ENCODE results near the gene NOX3.

The NOX3 gene

DNA sequence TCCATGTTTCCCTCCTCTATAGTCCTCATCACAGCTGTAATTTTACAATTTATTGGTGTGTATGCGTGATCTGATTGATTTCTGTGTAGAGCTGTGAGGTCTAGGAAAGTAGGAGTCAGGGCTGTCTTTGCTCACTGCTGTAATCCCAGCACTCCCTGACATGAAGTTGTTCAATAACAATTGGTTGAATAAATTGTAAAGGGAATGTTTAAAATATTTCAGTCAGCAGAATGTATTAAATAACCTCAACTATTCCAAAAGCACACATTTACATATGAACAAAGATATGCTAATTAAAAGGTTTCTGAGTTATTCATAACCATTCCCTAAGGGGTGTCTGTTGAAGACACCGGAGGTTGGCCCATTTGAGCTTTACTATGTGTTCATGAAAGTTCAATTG lies 31.5 kb downstream of the NOX3 start:
- TF ChIP-seq, protein P1, sequence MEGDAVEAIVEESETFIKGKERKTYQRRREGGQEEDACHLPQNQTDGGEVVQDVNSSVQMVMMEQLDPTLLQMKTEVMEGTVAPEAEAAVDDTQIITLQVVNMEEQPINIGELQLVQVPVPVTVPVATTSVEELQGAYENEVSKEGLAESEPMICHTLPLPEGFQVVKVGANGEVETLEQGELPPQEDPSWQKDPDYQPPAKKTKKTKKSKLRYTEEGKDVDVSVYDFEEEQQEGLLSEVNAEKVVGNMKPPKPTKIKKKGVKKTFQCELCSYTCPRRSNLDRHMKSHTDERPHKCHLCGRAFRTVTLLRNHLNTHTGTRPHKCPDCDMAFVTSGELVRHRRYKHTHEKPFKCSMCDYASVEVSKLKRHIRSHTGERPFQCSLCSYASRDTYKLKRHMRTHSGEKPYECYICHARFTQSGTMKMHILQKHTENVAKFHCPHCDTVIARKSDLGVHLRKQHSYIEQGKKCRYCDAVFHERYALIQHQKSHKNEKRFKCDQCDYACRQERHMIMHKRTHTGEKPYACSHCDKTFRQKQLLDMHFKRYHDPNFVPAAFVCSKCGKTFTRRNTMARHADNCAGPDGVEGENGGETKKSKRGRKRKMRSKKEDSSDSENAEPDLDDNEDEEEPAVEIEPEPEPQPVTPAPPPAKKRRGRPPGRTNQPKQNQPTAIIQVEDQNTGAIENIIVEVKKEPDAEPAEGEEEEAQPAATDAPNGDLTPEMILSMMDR (IDR thresholded peaks at IDR 0.05; ENCODE audit: low read depth, low read length) = no peak
- DNase-seq (ENCODE audit: low read depth, low spot score) = no peak
- in situ Hi-C loops (cut with HindIII; ENCODE audit: low sequenced_read_pairs) = no loop called here
- H3K4me3 ChIP-seq (ENCODE audit: low read depth, low read length) = no peak overlapping the region

DNA sequence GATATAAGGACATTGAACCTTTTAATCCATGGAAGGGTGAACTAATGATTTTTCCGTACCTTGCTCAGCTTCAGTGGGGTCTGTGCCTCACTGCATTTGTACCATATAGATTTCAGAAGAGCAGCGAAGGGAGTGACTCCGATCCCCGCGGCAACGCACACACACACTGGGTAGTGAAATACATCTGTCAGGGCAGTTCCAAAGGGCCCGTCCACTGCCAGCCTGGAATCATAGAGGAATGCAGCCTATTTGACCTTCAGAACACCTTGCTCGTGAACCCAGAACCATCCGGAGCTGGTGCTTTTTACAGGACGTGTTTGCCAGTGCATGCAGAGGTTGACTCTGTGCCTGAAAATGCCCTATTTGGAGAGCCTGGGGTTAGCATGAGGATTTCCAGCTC lies 33.0 kb downstream of the NOX3 start:
- in situ Hi-C loops (cut with HindIII; ENCODE audit: low sequenced_read_pairs) = no loop called here
- H3K4me3 ChIP-seq (ENCODE audit: low read depth, low read length) = no peak overlapping the region
- no peak for DNase-seq (ENCODE audit: low read depth, low spot score)
- TF ChIP-seq, protein P1 (IDR thresholded peaks at IDR 0.05; ENCODE audit: low read depth, low read length) = no peak

DNA sequence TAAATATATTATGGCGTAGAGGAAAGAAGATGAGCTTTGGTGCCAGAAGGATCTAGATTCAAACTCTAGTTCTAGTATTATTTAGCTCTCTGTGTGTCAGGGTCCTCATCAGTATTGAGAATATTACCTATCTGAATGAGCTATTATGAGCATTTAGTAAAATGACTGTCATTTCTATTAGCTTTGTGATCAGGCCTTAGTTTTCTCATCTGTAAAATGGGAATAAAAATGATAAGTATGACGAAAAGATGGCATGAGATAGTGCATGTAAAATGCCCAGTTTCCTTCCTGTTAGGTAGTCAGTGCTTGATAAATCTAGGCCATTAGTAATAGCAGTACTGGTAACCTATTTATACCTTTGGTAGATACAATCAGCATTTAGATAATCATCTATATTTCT lies 35.1 kb downstream of the NOX3 start:
- in situ Hi-C loops (cut with HindIII; ENCODE audit: low sequenced_read_pairs) = no loop called here
- TF ChIP-seq, protein P1 (IDR thresholded peaks at IDR 0.05; ENCODE audit: low read depth, low read length) = no peak
- DNase-seq (ENCODE audit: low read depth, low spot score) = no peak
- H3K4me3 ChIP-seq (ENCODE audit: low read depth, low read length) = no peak overlapping the region

DNA sequence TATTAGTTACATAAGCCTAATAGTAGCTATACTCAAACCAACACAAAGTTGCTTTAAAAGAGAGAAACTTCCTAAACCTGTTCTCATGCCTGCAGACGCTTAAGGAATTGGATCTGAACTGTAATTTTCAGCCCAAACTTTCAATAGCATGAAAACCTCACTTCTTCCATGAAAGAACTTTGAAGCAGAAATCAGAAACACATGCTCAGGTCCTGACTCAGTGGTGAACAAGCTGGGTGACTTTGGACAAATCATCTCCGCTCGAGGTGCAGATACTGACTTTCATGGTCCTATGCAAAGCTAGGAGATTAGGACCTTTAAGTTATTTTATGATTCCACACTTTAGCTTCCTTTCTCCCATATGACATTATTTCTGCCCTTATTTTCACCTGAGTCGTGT lies 36.5 kb downstream of the NOX3 start:
- in situ Hi-C loops (cut with HindIII; ENCODE audit: low sequenced_read_pairs) = no loop called here
- TF ChIP-seq, protein P1 (IDR thresholded peaks at IDR 0.05; ENCODE audit: low read depth, low read length) = no peak
- no peak overlapping the region for H3K4me3 ChIP-seq (ENCODE audit: low read depth, low read length)
- peak; percentile 27 for DNase-seq (ENCODE audit: low read depth, low spot score)

DNA sequence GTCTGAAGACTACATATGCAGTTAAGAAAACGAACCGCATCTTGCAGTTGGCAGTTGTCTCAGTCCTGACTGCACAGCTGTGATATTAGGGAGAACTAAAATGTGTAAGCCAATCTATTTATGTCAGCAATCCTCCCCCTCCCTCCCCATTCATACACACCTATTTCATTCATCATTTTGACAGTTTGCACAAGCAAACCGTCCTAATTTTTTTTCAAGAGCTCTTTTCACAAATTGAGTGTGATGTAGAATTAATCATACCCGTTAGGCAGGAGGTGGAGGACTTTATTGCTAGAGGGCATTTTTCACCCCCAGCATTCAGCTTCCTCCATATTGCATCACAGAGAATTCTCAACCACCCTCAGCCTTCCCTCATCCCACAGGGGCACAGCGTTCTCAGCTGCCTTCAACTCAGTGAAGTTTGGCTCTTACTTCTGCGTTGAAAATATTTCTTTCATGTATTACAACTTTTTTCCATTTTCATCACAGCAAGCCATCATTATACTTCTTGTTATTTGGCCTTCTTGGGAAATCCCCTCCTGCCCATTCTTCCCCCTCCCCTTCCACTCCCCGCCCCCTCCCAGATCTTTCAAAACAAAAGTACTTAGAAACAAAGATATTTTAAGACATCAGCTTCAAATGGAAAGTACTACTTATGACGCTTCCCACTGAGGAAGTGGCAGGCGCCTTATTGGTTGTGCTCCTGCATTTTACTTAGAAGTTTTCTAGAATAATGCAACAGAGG lies 37.5 kb downstream of the NOX3 start:
- in situ Hi-C loops (cut with HindIII; ENCODE audit: low sequenced_read_pairs) = no loop called here
- TF ChIP-seq, protein P1 (IDR thresholded peaks at IDR 0.05; ENCODE audit: low read depth, low read length) = no peak
- H3K4me3 ChIP-seq (ENCODE audit: low read depth, low read length) = no peak overlapping the region
- peak; percentile 85 for DNase-seq (ENCODE audit: low read depth, low spot score)

DNA sequence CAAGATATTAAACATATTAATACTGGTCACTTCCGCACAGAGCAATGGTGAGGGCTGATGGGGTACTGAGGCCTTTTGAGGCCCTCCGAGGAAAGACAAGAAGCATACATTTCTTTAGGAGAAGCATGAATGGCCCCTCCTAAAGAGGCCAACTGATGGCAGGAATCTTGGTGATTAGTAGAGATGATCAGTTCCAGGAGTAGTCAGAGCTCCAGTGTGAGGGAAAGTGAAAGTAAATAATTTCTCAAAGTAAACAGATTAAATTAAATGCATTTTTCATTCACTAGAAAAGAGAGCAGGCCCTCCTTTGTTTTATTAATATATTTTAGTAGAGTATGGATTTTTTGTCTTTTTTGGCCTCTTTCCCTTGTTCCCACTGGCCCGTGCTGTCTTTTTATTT lies 38.2 kb downstream of the NOX3 start:
- peak; percentile 6 for DNase-seq (ENCODE audit: low read depth, low spot score)
- TF ChIP-seq, protein P1 (IDR thresholded peaks at IDR 0.05; ENCODE audit: low read depth, low read length) = no peak
- H3K4me3 ChIP-seq (ENCODE audit: low read depth, low read length) = no peak overlapping the region
- in situ Hi-C loops (cut with HindIII; ENCODE audit: low sequenced_read_pairs) = no loop called here

All from astrocyte of the spinal cord (primary cell).